HUES48 (cell line): ENCODE measurements around the gene KMT2D.

Source experiments
- H3K27ac ChIP-seq: one replicate; pipeline ENCODE4 v1.7.0; 2013; ENCODE audit warnings: low read depth, low read length, inconsistent platforms
- H3K27me3 ChIP-seq: 2 replicates; pipeline ENCODE4 v1.6.1; 2013; ENCODE audit warnings: mild to moderate bottlenecking, low read length; ENCODE audit not compliant: control insufficient read depth, insufficient read depth
- H3K36me3 ChIP-seq: 2 replicates; pipeline ENCODE4 v1.6.1; 2013; ENCODE audit warnings: low read length; ENCODE audit not compliant: control insufficient read depth, insufficient read depth
- H3K4me1 ChIP-seq: 2 replicates; pipeline ENCODE4 v1.6.1; 2013; ENCODE audit warnings: mild to moderate bottlenecking, low read length; ENCODE audit not compliant: control insufficient read depth, insufficient read depth
- H3K4me3 ChIP-seq: 2 replicates; pipeline ENCODE4 v1.5.1; 2013; ENCODE audit warnings: mild to moderate bottlenecking, low read depth, low read length
- H3K9ac ChIP-seq: 2 replicates; pipeline ENCODE4 v1.6.1; 2013; ENCODE audit warnings: mild to moderate bottlenecking, low read depth, low read length, moderate library complexity
- H3K9me3 ChIP-seq: 2 replicates; pipeline ENCODE4 v1.6.1; 2013; ENCODE audit warnings: low read length; ENCODE audit not compliant: control insufficient read depth, insufficient read depth

KMT2D gene

GRCh38 chr12:49051777-49052438, 8.7 kb downstream of the KMT2D start:
- peaks cover 15% of the 10 kb centered on the region for H3K4me1 ChIP-seq
- no peaks in the 10 kb centered on the region for H3K27me3 ChIP-seq
- no peaks in the 10 kb centered on the region for H3K9me3 ChIP-seq
- H3K4me3 ChIP-seq = no peak overlapping the region
- H3K27ac ChIP-seq = no peak overlapping the region
- H3K9ac ChIP-seq = no peak overlapping the region
- H3K36me3 ChIP-seq = peaks cover 85% of the 10 kb centered on the region

GRCh38 chr12:49051373-49051764, 9.2 kb downstream of the KMT2D start:
- Histone ChIP-seq H3K4me3 (no peak overlapping the region), H3K4me1 (peaks cover 10% of the 10 kb centered on the region), H3K27ac (no peak overlapping the region), H3K36me3 (peaks cover 90% of the 10 kb centered on the region), H3K9ac (no peak overlapping the region), H3K9me3 (no peaks in the 10 kb centered on the region), H3K27me3 (no peaks in the 10 kb centered on the region)

GRCh38 chr12:49050507-49051372, 9.9 kb downstream of the KMT2D start:
- no peak overlapping the region for H3K27ac ChIP-seq
- H3K4me1 ChIP-seq = peaks cover 3% of the 10 kb centered on the region
- no peak overlapping the region for H3K4me3 ChIP-seq

GRCh38 chr12:49049566-49050224, 10.9 kb downstream of the KMT2D start:
- H3K27me3 ChIP-seq = no peaks in the 10 kb centered on the region
- H3K27ac ChIP-seq = no peak overlapping the region
- no peak overlapping the region for H3K9ac ChIP-seq
- H3K36me3 ChIP-seq = peaks cover 100% of the 10 kb centered on the region
- no peaks in the 10 kb centered on the region for H3K9me3 ChIP-seq
- H3K4me3 ChIP-seq = no peak overlapping the region
- no peaks in the 10 kb centered on the region for H3K4me1 ChIP-seq

More at GRCh38 chr12:49050507-49051372, 9.9 kb downstream of the KMT2D start:
- Histone ChIP-seq H3K9me3 (no peaks in the 10 kb centered on the region), H3K27me3 (no peaks in the 10 kb centered on the region), H3K9ac (no peak overlapping the region), H3K36me3 (peaks cover 97% of the 10 kb centered on the region)

- Histone ChIP-seq H3K4me3 (no peak overlapping the region), H3K9ac (no peak overlapping the region), H3K9me3 (no peaks in the 10 kb centered on the region), H3K4me1 (no peaks in the 10 kb centered on the region), H3K36me3 (peaks cover 100% of the 10 kb centered on the region), H3K27me3 (no peaks in the 10 kb centered on the region), H3K27ac (no peak overlapping the region)
These were observed 11.6 kb downstream of the KMT2D start for GRCh38 chr12:49048953-49049352.

GRCh38 chr12:49046129-49046895, 14.3 kb downstream of the KMT2D start:
- peaks cover 100% of the 10 kb centered on the region for H3K36me3 ChIP-seq
- no peaks in the 10 kb centered on the region for H3K4me1 ChIP-seq
- H3K4me3 ChIP-seq = no peak overlapping the region
- H3K27me3 ChIP-seq = no peaks in the 10 kb centered on the region
- no peak overlapping the region for H3K27ac ChIP-seq
- H3K9ac ChIP-seq = no peak overlapping the region
- no peaks in the 10 kb centered on the region for H3K9me3 ChIP-seq

- Histone ChIP-seq H3K36me3 (peaks cover 100% of the 10 kb centered on the region), H3K27ac (no peak overlapping the region), H3K4me1 (no peaks in the 10 kb centered on the region), H3K4me3 (no peak overlapping the region), H3K9me3 (no peaks in the 10 kb centered on the region), H3K27me3 (no peaks in the 10 kb centered on the region), H3K9ac (no peak overlapping the region)
These were observed 15.9 kb downstream of the KMT2D start for GRCh38 chr12:49044660-49045059.

- Histone ChIP-seq H3K27me3 (no peaks in the 10 kb centered on the region), H3K9ac (no peak overlapping the region), H3K4me3 (no peak overlapping the region), H3K27ac (no peak overlapping the region), H3K36me3 (peaks cover 100% of the 10 kb centered on the region), H3K4me1 (no peaks in the 10 kb centered on the region), H3K9me3 (no peaks in the 10 kb centered on the region)
These were observed 16.7 kb downstream of the KMT2D start for GRCh38 chr12:49043856-49044258.

- Histone ChIP-seq H3K9me3 (no peaks in the 10 kb centered on the region), H3K4me3 (no peak overlapping the region), H3K36me3 (peaks cover 100% of the 10 kb centered on the region), H3K27ac (no peak overlapping the region), H3K9ac (no peak overlapping the region), H3K27me3 (no peaks in the 10 kb centered on the region), H3K4me1 (no peaks in the 10 kb centered on the region)
These were observed 17.4 kb downstream of the KMT2D start for GRCh38 chr12:49043241-49043640.

- Histone ChIP-seq H3K4me3 (no peak overlapping the region), H3K27ac (no peak overlapping the region), H3K36me3 (peaks cover 100% of the 10 kb centered on the region), H3K9me3 (no peaks in the 10 kb centered on the region), H3K27me3 (no peaks in the 10 kb centered on the region), H3K9ac (no peak overlapping the region), H3K4me1 (no peaks in the 10 kb centered on the region)
These were observed 18.6 kb downstream of the KMT2D start for GRCh38 chr12:49041881-49042484.
